ENCODE results near the gene SPATA7. TPM values are rescaled to one million over a fixed set of nuclear protein-coding genes. Genes with fewer than 3 reads are reported as not detected.

Gene SPATA7
- 2.5 to 4.9 TPM (median 4.0 TPM) in 5 replicates for total RNA-seq (2022; extraction: Qiagen RNA extraction; ENCODE audit: low read depth)

DNA sequence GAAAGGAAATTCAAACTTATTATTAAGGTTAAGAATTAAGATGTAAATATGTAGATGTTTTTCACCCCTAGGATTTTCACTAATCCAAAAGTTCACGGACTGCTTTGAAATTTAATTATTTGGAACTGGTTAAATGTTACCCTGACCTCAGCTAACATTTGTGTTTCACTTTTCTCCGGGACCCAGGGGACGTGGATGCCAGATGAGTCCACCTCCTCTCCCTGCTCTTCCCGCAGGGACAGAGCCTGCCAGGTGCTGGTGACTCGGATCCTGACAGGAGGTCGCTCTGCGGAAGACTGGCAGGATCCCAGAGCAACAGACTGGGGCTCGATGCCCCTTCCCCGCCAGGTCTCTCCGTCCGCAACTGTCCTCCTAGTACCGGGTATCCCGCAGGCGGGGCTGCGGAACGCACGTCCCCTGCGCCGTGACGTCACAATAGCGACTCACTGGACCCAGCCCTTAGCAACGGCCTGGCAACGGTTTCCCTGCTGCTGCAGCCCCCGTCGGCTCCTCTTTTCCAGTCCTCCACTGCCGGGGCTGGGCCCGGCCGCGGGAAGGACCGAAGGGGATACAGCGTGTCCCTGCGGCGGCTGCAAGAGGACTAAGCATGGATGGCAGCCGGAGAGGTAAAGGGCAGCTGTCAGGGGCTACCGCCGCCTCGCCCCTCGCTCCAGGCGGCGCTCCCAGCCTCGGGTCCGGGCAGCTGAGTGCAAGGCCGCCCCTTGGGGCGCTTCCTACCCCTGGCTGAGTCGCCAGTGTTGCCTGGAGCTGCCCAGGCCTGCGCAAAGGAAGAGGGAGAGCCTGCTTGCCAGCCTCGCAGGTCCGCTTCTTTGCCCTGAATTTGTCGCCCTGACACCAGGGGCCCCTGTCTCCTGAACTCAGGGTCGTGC, at the start of gene SPATA7:
Gene SPATA7 (plus strand): TSS at position 446 of the 890 bp plus-strand sequence. CDS start 162 bp downstream, at position 608.

Other genes with a start within 250 kb of the SPATA7 start
- not detected in 5 replicates for gene KCNK10, start 62.4 kb upstream of the SPATA7 start, total RNA-seq (2022; extraction: Qiagen RNA extraction; ENCODE audit: low read depth)
- 6.0 to 9.1 TPM (median 8.0 TPM) in 5 replicates for gene PTPN21, start 169.3 kb downstream of the SPATA7 start, total RNA-seq (2022; extraction: Qiagen RNA extraction; ENCODE audit: low read depth)
- 58.6 to 66.5 TPM (median 64.9 TPM) in 5 replicates for gene ZC3H14, start 177.4 kb downstream of the SPATA7 start, total RNA-seq (2022; extraction: Qiagen RNA extraction; ENCODE audit: low read depth)

Measured in A549 treated with RU486 at 1 μM for 4 hours (cell line).